Embryonic facial prominence (tissue), 1 donor: ENCODE measurements around the gene FIGN.

Source experiments
- DNase-seq: peaks from one replicate; pipeline ENCODE4 v3.0.0-alpha.2; 2016; ENCODE audit errors: extremely low spot score

The FIGN gene

DNA sequence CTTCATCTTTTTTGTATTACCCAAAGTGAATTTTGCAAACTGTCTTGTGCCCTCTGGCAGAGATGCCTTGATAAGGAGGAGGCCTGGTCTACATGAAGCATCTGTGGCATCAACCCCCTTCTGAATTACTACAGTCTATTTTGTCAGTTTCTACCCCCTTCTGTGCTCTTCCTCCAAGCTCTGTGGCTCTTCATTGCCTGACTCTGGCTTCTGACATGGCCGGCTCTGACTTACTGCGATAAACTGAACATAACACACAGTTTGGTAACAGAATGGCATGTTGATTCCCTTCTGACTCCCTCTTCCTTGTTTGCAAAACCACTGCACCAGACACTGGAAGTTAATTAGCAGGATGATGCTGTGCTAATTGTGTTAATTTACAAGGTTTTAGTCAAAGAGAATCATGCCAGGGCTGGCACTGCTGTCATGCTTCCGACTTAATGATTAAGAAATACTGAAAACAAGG, 122.5 kb downstream of the FIGN start:
- DNase-seq: no peak

- no peak for DNase-seq
Measured at GRCh38 chr2:163612332-163612731, 123.5 kb downstream of the FIGN start.

DNA sequence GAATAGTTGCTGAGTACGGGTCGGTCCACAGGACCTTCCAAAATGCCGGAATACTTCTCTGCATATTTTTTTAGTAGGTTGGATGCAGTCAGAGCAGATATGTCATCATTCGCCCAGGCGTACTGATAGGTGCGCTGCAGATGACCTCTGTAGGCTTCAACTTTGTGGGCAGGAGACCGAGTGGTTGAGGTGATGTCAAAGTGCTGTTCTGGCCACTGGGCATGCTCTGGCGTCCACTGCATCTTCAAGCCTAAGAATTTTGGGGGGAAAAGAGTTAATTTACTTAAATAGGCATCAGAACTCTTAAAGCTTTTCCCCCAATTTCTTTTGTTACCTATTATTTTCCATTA, 124.3 kb downstream of the FIGN start:
- no peak for DNase-seq

DNA sequence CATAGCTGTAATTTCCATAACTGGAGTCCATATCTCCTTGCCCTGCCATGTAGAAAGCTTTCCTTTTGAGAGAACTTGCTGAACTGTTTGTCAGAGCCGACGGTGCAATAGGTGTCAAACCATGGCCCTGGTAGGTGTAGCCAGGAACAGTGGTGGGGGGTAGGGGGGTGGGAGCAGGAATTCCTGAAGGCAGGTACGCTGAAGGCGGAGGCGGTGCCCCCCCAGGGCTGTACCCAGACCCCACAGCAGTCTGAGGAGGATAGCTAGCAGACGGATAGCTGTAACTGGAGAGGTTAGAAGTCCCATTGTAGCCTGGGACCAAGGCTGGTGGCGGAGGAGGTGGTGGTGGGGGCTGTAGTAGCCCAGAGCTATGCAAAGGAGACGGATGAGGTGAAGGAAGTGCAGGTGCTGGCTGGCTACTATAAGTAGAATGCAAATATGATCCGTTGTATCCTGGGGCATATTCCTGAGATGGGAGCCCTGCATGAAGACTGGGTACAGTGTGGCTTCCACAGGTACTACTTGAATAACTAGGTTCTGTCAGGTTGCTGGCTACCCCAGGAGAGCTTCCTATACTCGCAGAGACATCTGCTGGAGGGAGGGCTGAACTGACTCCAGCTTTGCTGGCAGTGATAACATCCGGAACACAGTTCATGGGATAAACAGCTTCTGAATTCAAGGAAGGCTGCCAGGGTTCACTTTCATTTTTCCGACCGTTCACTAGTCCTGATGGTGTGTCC, 124.8 kb downstream of the FIGN start:
- no peak for DNase-seq

GRCh38 chr2:163607630-163608029, 128.2 kb downstream of the FIGN start:
- DNase-seq: no peak

GRCh38 chr2:163606878-163607277, 128.9 kb downstream of the FIGN start:
- no peak for DNase-seq

DNA sequence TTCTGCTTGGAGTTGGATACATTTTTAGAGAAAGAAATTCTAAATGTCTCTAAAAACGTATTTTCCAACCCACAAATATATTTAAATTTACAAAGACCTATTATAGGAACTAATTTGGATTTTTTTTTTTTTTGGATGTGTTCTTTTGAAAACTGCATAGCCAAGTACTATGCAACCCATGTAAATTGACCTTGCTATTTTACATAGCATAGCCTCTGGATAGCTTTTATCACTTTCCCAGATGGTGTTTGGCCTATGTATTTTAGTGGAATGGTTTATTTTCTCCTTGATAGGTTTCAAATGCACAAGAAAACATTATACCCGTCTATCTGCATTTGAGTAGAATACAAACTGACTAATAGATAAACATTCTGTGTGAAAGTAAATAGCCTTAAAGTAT, 130.0 kb downstream of the FIGN start:
- DNase-seq: no peak

DNA sequence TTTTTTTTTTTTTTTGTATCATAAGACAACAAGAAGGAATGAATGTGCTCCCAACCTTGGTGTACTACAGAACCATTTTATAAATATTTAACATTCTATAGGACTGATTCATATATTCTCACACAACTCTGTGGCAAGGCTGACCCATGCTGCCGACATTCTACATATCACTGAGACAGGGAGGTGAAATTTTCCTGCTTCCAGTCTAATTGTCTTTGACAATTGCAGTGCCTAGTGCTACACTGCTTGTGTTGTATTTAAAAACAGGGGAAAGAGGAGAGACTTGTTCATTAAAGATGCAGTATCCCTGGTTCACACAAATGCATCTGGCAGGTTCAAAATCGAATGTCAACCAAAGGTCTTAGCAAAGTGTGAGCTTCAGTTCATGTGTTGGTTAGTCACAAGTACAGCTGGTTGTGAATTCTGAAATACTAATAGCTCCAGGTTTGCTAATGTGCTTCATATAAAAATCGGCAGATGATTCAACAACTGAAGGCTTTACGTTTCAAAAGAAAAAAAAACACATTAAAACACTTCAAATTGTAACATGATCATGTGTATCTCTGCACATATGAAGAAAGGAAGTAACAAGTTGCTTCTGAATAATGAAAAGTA, 130.8 kb downstream of the FIGN start:
- DNase-seq: no peak

GRCh38 chr2:163602196-163602595, 133.6 kb downstream of the FIGN start:
- no peak for DNase-seq

DNA sequence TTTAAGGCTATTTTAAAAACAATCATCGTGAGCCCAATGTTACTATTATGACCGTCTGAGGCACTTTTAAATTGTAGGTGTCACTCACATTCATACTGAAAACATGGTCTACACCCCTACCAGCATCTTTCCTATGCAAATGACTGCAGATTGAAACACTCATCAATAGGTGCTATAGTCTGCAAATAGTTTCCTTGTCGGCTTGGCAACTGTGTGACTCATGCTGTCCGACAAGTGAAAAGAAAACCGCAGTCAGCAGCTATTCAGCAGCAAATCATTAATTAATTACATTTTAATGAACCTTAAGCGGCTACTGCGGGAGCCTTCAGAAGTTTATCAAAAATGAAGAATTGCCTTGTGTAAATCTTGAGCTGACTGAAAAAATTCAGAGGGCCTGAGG, 134.4 kb downstream of the FIGN start:
- DNase-seq: no peak

- DNase-seq: no peak
Measured at GRCh38 chr2:163600801-163601200, 135.0 kb downstream of the FIGN start.

- no peak for DNase-seq
Measured at GRCh38 chr2:163595028-163595427, 140.8 kb downstream of the FIGN start.

DNA sequence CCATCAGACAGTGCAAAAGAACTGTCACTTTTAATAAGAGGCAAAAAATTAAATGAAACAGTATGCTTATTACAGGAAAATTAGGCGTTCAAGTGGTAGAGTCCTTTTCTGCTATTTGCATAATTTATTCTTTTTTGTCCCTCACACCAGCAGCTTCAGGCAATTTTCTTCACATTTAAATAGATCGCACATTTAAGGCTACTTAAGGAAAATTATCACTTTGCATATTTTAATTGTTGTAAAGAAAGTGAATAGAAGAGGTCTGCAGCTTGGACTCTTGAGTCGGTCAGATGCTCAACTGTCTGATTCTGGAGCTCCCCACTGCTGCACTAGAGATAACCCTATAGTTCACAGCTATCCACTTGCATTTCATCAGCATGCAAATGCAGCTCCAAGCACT, 141.3 kb downstream of the FIGN start:
- no peak for DNase-seq

DNA sequence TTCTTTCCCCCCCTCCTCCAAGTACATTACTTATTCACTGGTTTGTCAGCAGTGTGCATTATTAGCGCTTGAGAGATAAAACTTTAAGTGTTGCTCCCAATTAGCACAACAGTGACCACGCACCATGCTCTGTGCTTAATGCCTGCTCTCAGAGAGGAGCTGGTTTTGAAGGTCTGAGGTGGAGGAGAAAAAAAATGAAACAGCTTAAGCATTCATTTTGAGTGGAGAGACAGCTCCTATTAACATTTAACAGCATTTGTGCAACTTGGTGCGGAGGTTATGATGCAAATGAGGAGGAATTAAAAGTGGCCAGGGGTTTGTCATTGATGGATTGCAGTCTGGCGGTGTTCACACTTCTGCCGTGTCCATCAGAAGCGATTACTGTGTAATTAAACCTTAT, 141.8 kb downstream of the FIGN start:
- no peak for DNase-seq

- DNase-seq: no peak
Measured at GRCh38 chr2:163592954-163593622, 142.7 kb downstream of the FIGN start.

DNA sequence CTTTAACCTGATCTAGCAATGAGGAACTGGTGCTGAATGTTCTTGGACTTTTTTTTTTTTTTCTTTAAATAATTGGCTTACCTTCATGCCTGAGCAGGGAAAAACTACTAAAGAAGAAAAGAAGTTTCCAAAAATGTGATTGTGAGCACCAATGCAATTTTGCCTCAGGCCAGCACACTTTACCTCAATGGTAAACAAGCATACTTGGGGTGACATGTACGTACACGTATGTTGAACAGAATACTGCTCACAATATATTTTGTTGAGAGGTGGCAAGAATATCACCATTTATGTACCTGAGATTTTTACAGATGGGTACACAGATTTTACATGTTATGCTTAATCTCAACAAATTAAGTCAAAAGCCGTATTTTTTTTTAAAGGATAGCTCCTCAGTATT, 144.3 kb downstream of the FIGN start:
- DNase-seq: no peak

DNA sequence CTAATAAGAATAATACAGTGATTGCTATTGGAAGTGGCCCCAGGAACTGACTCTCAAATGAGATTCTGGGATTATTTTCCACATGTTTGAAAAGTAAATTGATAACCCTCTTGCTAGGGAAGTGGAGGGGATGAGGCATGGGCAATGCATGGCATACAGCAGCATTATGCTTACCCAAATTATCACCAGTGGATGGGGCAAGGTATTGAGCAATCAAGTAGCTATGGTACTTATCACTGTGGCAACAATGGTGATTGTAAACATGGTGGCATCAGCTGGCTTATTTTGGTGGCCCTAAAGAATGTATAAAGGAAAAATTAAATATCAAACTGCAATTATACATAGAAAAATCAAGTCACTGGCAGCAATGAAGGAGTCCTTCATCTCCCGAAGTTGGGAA, 155.1 kb downstream of the FIGN start:
- DNase-seq: no peak

GRCh38 chr2:163574309-163574708, 161.5 kb downstream of the FIGN start:
- no peak for DNase-seq

- no peak for DNase-seq
Measured at GRCh38 chr2:163573652-163574051, 162.2 kb downstream of the FIGN start.

DNA sequence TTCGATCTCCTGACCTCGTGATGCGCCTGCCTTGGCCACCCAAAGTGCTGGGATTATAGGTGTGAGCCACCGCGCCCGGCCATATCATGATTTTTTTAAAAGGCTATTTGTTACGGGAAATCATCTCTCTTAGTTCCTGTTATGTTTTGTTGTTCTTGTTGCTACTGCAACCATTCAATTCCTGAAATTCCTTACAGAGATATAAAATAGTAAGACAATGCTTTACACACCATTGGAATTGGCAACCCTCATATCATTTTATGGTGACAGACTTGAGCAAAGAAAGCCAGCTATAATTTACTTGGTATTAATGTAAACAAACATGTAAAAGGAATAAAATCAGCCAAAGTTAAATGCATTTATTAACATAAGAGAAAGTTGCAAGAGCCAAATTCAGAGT, 163.0 kb downstream of the FIGN start:
- no peak for DNase-seq

DNA sequence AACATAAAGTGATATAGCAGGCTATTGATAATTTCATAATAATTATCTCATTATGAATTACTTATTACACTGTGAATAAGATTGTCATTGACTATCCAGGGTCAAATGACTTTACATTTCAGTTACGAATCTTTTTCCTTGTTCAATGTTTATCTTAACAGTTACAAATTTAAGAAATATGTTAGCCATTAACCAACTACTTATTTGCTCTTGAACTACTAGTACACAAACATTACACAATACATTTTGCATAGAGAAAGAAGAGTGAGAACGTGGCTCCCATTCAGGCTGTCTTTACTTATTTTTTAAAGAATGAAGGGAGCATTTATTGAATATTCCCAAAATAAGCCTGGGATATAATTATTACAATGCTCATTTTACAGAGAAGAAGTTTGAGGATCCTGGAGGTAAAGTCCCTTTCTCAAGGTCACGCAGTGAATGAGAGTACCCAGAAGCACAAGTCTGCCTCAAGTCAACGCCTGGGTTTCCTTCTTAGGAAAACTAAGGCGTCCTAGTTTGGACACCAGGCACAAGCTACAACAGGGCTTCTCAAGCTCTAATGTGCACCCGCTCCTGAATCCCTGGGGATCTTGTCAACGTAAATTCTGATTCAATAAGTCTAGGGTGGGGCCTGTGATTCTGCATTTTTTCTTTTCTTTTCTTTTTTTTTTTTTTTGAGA, 164.2 kb downstream of the FIGN start:
- no peak for DNase-seq

GRCh38 chr2:163570391-163570790, 165.4 kb downstream of the FIGN start:
- DNase-seq: no peak

DNA sequence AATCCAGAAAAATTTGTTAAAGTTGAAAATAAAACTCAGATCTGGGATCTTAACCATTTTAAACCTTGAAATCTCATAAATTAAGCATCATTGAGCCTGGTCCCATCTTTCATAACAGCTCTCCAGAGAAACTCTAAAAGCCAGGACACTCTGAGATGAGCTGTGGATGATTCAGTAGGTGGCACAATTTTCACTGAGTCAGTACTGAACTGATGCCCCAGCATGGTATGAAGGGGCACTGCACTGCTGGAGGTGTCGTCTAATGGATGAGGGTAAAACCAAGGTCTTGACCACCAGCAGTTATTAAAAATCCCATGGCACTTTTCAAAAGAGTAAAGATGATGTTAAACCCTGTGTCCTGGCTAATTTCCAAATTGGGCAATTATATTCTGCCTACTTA, 170.6 kb downstream of the FIGN start:
- DNase-seq: no peak
